CD4-positive, alpha-beta T cell treated with Interleukin-21 for 1 hour (primary cell): Measurements from ENCODE around the gene FER1L5.

ENCODE experiments used
- DNase-seq: peaks from one replicate; pipeline ENCODE4 v3.0.0-alpha.2; 2020

FER1L5 gene

DNA sequence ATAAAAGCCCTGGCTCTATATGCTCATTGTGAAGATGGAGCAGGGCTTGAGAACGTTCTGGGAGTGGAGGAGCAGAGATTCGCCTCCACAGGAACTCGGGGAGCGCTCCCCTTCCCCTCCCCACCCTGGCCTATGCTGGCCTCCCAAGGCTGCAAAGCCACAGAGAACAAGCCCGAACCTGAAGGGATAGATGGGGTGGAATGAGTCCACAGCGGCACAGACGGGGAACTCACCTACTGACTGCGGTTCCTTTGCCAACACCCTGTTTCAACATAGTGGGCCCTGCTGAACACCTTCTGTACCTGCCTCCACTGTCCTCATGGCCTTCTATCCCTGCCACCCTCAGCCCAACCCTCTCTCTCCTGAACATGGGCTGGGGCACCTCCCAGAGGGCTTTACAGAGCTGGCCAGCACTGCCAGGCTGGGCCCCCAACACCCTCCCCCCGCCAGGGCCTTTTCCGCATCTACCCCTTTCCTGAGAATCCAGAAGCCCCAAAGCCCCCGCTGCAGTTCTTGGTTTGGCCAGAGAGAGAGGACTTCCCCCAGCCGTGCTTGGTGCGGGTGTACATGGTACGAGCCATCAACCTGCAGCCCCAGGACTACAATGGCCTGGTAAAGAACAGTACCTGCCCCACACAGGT is 55.8 kb downstream of the FER1L5 start:
- no peak for DNase-seq

DNA sequence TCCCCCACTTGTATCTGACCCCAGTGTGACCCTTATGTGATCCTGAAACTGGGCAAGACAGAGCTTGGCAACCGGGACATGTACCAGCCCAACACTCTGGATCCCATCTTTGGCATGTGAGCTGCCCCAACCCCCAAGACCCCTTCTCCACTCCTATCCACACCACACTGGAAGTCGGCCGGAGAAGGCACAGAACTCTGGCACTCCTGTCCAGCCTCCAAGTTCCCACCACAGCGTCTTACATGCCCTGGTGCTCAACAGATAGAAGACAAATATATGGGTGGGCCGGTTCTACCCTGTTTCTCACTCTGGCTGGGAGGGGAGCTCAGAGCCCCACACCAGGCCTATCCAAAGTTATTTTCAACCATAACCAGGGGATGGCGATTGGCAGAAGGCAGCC is 56.5 kb downstream of the FER1L5 start:
- no peak for DNase-seq

DNA sequence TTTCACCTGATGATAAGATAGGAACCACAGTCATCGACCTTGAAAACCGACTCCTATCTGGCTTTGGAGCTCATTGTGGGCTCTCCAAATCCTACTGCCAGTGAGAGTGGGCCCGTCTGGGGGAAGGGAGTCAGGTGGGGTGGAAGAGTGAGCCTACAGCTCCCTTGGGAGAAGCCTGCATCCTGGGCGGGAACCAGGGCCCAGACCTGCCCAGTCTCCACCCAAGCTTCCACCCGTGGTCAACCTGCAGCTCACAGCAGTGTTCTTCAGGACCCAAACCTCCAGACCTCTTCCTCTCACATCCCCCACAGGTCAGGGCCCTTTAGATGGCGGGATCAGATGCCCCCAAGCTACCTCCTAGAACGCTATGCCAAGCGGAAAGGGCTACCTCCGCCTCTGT is 57.1 kb downstream of the FER1L5 start:
- no peak for DNase-seq

DNA sequence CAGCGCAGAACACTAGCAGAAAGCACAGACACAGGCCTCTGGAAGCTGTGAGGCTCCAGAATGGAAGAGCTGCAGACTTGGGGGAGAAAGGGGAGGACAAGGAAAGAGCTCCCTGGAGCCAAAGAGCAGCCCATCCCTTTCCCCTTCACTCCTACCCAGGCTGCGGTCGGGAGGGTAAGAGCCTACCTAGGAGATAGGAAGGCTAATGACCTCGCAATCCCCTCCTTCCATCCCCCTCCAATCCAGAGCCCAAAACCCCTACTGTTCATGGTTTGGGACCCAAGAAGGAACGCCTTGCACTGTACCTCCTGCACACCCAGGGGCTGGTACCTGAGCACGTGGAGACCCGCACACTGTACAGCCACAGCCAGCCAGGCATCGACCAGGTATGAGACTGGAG is 57.5 kb downstream of the FER1L5 start:
- DNase-seq = no peak

DNA sequence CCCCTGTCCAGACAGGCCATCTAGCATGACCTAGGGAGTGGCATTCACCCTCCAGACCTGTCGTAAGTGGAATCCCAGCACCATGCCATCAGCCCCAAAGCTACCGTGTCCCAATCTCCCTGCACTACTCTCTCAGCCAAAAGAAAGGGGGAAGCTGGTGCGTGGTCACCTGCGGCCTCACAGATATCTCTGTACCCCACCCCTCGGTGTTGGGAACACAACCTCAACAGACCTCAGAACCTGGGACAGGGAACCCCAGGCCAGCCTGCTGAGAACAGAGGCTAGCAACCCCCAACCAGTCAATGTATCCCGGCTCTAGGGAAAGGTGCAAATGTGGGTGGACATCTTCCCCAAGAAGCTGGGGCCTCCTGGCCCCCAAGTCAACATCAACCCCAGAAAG is 59.1 kb downstream of the FER1L5 start:
- DNase-seq = no peak

GRCh38 chr2:96702098-96702785 is 59.7 kb downstream of the FER1L5 start:
- no peak for DNase-seq

DNA sequence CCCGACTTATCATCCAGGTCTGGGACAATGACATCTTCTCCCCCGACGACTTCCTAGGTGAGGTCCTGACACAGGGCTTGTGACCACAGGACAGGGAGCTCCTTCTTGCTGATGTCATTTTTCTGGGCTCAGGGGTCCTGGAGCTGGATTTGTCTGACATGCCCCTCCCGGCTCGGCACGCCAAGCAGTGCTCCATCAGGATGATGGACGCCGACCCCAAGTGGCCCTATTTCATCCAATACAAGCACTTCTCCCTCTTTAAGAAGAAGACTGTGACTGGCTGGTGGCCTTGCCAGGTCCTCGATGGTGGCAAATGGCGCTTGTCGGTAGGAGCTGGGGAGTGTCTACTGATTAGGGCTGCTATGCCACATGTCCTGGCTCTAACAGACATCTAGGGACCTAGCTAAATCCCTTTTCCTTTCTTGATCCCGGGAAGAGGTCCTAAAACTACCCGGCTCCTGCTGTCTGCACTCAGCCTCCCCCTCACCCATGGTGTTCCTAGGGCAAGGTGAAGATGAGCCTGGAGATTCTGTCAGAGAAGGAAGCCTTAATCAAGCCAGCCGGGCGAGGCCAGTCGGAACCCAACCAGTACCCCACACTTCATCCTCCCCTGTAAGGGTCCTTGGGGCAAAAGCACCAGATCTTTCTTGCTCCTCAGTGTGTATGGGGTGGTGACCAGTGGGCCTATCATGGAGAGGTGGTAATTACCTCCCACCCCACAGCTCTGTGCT is 60.6 kb downstream of the FER1L5 start:
- DNase-seq = no peak

DNA sequence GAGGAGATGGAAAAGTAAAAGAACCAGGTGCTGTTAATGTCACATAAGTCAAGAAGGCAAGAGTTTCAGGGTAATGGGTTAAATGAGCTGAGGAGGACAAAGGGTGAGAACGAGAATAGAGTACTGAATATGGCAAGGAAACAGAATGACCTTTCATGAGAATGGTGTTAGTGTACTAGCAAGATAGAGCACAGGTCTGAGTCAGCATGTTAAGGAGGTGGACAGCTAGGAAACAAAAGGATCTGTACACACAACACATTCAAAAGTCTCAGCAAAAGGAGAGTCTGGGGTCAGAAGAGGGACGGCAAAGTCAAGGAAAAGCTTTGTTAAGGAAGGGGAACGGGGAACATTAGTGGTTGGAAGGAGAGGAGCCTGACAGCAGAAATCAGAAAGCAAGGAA is 68.4 kb downstream of the FER1L5 start:
- no peak for DNase-seq

GRCh38 chr2:96715658-96716057 is 73.1 kb downstream of the FER1L5 start:
- DNase-seq = no peak

- DNase-seq = no peak
Measured at GRCh38 chr2:96716388-96716787, 73.8 kb downstream of the FER1L5 start.

GRCh38 chr2:96726131-96726530 is 83.6 kb downstream of the FER1L5 start:
- DNase-seq = no peak

GRCh38 chr2:96727431-96727830 is 84.9 kb downstream of the FER1L5 start:
- no peak for DNase-seq

GRCh38 chr2:96729748-96730147 is 87.2 kb downstream of the FER1L5 start:
- no peak for DNase-seq

- no peak for DNase-seq
Measured at GRCh38 chr2:96730212-96730611, 87.6 kb downstream of the FER1L5 start.

GRCh38 chr2:96733931-96734330 is 91.4 kb downstream of the FER1L5 start:
- no peak for DNase-seq

- DNase-seq = no peak
Measured at GRCh38 chr2:96734880-96735583, 92.5 kb downstream of the FER1L5 start.

DNA sequence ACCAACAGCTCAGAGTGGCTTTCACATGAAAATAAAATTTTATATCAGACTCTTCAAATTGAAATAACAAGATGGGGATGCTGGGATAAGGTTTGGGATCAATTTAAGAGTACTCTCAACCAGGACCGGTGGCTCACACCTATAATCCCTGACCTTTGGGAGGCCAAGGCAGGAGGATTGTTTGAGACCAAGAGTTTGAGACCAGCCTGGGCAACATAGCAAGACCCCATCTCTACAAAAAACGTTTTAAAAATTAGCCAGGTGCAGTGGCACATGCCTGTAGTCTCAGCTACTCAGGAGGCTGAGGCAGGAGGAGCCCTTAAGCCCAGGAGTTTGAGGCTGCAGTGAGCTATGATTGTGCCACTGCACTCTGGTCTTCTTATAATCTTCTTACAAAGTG is 94.7 kb downstream of the FER1L5 start:
- no peak for DNase-seq

DNA sequence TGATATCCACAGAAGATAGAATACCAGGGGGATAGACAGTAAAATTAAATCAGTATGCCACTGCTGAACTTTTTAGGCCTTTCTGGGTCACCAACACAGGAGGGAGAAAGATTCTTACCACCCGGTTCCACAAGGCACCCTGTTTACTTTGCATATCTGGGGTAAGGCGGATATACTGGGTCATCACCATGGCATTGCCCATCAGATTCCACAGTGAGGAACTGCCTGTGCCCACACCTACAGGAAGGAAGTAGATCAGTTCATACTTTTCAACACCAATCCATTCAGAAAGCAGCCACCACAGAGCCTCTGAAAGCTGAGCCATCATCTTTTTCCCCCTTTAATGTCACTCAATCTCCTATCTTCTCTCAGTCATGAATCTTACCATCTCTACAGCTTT is 95.3 kb downstream of the FER1L5 start:
- DNase-seq = peak; percentile 49

- no peak for DNase-seq
Measured at GRCh38 chr2:96739076-96739632, 96.6 kb downstream of the FER1L5 start.

DNA sequence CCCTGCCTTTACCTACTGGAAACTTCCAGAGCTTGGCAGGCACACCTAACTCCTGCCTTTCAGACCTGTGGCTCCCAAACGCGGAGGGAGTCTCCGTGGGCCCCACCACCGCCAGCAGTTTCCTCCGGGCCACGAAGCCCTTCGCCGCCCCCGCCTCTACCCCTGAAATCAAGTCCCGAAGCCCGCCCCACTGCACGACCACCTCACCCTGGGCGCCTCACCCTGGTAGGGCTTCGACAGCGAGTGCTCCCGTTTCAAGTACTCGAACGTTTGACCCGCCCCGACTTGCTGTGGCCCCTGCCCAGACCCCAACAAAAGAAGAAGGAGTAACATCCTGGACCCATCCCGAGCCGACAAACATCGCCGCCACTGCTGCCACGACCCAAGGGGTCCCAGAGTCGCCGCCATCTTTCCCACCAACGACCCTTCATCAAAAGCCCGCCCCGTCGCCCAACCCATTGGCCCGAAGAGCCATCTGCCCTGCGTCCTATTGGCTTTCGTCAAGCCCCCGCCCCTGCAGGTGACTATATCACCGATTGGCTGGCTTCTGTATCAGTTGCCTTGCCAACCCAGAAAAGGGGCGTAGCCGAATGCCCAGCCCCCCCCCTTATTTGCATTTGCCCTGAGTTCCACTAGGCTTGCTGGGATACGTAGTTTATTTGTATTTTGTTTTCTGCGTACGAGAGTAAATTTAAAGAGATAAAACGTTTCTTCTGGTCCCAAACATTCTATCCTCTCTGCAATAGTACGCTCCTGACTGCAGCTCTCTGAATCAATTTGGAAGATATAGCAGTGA is 97.3 kb downstream of the FER1L5 start, which contains the start of gene LMAN2L:
Gene LMAN2L (minus strand): TSS at position 432 of the 796 bp plus-strand sequence. CDS start 24 bp downstream, at position 408.
- DNase-seq = peak; percentile 98

DNA sequence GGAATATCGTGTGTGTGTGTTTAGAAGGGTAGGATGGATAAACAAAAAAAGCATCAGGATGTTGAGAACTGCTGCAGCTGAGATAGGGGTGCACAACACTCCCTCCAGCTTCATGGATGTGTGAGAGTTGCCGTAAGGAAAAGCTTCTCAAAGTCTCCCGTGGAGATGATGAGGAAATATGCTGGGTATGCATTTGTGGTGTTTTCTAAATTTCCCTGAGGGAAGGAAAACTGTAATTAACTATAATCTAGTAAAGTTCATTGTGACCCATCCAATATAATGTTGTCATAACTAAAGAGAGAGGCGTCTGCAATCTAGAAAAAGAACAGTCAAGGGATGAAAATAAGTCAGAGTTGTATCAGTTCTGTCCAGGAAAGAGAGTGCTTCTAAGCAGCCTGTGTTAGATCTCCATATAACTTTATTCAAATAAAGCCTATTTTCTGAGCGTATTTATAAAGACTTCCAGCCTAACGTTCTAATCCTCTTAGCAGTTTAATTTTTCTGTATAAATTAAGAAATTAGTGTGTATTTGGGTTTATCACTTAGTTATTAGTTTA is 104.6 kb downstream of the FER1L5 start:
- no peak for DNase-seq

GRCh38 chr2:96751800-96752199 is 109.2 kb downstream of the FER1L5 start:
- no peak for DNase-seq
